ENCODE measurements around the gene KRTAP5-2.

GRCh38 chr11:1559111-1559951 is 38.8 kb downstream of the KRTAP5-2 start:
- no peak for TF ChIP-seq GATA2 (IDR thresholded peaks at IDR 0.05; ENCODE audit: low read depth, low read length)
- TF ChIP-seq GATA3 (IDR thresholded peaks at IDR 0.05; ENCODE audit: low read depth, low read length), result no peak

Measured in SH-SY5Y (cell line).